NCI-H2171 treated with DMSO at 0.1 percent for 48 hours (cell line): ENCODE data around the gene LATS2.
"Not testable (repeated sequence)": the region's sequence is repeated elsewhere in the genome, so short reads cannot be mapped to it uniquely, and the experiment has no call there.

Experiments used
- DNase-seq: peaks from one replicate; lab custom pipeline; 2025; lab: John Stamatoyannopoulos, UW

Gene LATS2

DNA sequence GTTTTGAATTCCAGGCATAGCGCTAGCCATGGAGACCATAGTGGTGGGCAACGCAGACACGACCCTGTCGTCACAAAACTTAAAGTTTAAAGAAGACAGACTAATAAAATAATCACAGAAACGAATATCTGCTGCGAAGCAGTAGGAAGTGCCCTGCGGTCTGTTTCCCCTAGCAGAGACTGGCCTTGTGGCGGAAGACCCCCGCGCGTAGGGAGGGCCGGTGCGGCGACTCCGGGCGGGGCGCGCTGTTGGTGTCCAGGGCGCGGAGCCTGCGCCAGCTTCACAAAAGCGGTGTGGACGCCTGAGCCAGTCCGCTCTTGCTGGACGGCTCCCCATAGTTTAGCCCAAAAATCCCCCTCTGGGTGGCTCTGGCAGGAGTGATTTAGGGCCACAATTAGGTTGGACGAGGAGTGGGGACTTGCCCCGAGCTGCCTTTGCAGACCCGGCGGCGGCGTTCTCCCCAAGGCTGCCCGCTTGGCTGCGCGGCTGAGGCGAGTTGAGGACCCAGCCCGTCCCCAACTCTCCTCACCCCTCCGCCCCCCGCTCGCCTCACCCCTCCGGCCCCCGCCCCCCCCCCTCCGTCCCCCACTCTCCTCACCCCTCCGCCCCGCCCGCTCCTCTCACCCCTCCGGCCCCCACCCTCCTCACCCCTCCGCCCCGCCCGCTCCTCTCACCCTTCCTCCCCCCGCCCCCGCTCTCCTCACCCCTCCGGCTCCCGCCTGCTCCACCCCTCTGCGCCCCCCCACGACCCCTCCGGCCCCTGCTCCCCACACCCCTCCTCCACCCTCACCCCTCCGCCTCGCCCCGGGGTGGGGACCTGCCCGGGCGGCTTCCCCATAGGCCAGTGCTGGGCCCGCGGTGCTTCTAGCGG lies 14.2 kb upstream of the LATS2 start:
- DNase-seq, result no peak

DNA sequence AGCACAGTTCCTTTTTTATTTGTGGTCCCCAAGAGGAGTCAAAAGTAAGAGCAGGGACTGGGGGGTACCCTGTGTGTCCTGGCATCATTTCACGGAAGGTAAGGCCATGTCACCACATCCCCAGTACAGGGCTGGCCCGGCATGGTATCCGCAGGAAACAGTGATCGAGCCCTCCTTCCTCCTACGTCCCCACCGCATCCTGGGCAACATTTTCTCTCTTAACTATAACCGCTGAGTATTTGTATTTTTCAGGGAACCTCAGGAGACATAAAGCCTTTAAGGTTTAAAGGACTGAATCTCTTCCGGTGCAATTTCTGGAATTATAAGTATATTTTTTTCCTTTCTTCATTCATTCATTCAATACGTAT lies 13.6 kb upstream of the LATS2 start:
- DNase-seq, result no peak

DNA sequence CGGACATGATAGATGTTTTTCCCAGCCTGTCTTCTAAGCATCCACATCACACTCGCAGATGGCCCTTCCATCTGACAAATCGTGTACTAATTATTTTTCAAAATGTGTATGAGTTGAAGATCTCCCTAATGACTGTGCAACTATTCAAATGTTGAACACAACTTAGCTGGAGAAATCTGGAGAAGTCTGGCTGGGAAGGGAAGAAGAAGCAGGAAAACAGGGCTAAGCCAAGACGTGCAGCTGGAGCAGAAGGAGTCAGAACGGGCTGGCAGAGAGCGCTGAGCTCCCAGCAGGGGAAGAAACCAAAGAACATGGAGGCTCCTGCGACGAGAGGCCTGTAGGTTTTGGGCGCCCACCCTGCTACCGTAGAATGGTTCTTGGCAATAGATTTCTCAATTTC lies 13.2 kb upstream of the LATS2 start:
- no peak for DNase-seq

DNA sequence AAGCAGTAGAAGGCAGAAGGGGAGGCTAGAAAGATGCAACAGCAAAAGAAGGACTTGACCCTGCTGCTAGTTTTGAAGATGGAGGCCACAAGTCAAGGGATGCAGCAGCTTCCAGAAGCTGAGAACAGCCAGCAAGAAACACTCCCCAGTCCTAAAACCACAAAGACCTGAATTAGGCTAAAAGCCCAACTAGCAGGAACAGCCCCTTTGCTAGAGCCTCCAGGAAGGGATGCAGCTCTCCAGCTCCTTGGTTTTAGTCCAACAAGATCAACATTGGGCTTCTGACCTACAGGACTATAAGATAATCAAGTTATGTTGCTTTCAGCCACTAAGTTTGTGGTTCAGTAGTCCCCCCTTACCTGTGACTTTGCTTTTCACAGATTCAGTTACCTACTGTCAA lies 10.5 kb upstream of the LATS2 start:
- DNase-seq, result no peak

DNA sequence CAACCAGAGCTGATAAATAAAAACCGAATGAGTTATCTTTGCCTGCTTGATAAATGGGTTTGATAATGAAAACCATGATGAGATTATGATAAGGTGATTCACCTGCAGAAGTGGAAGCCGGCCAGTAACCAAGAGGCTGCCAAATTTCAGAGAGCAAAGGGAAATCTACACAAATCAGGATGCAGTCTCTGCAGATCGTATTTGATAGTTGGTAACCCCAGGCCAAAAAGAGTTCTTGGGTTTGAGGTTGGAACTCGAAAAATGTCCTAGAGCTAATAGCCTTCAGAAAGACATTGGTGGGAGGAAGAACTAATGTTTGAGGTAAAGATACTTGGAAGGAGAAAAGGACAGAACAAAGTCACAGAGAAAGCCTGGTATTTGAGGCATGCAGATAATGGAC lies 9.6 kb upstream of the LATS2 start:
- DNase-seq, result no peak

DNA sequence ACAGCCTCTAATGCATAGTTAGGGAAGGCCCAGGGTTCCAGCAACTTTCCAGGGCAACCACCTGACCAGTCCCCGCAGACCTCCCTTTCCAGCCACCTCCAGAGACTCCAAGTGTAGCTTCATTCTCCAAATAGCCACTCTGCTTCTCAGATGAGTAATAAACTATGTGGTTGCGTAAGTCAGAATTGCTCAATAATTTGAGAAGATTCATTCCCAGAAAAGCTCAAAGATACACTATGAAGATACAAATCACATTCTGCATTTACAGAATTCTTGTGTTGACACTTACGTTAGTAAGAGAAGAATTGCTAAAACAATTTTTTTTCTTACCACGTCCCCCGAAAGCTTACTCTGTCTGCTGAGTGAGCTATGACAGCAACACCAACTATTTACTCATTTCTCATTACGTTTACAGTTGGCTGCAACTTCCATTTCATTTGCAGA lies 8.2 kb upstream of the LATS2 start:
- DNase-seq, result no peak

DNA sequence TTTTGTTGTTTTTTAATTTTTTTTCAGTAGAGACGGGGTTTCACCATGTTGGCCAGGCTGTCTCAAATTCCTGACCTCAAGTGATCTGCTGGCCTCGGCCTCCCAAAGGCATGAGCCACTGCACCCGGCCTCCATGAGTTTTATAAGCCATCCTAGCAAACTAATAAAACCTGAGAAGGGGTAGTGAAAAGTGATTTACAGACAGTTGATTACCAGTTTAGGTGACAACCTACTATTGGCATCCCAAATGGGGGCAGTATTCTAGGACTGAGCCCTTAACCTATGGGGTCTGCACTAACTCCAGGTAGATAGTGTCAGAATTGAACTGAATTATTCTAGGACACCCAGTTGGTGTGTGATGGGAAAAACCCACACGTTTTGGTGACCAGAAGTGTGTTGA lies 6.5 kb upstream of the LATS2 start:
- DNase-seq, result no peak

DNA sequence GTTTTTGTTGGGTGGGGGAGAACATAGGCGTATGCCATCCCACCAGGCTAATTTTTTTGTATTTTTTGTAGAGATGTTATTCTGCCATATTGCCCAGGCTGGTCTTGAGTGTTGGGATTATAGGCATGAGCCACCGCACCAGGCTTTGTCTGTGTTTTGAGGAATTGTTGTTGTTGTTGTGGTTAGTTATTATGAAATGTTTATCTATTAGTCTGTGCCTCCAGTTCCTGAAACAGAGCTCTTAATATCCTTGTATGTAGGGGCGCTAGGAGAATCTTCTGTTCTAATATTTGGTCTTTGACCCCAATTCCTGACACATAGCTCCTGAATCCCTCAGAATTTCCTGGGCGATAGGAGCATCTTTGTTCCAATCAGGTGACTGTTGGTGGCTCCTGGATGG lies 5.6 kb upstream of the LATS2 start:
- no peak for DNase-seq

DNA sequence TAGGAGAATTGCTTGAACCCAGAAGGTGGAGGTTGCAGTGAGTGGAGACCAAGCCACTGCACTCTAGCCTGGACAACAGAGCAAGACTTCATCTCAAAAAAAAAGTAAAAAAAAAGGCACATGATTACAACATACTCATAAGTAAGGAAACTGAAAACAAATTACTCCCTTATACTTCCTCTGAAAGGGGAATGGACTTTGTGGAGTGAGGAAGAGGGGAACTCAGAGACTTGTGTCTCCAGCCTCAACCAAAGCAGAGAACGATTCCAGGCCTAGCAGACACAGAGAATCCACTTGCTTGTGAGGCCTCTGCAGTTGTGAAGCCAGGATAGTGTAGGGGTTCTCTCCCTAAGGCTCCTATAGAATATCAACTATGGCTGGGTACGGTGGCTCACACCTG lies 4.3 kb upstream of the LATS2 start:
- DNase-seq, result no peak

DNA sequence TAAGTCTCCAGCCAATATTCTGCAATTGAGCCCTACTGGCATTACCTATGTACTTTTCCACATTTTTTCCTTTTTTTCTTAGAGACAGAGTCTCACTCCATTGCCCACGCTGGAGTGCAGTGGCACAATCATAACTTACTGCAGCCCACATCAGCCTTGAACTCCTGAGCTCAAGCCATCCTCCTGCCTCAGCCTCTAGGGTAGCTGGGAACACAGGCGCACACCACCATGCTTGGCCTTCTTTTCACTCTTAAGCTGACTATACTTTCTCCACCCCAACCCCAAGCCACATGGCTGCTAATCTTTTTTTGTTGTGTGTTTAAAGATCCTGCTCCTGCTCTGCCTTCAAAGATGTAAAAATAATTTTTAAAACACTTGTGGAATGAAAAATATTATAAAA lies 1.6 kb upstream of the LATS2 start:
- DNase-seq, result no peak

DNA sequence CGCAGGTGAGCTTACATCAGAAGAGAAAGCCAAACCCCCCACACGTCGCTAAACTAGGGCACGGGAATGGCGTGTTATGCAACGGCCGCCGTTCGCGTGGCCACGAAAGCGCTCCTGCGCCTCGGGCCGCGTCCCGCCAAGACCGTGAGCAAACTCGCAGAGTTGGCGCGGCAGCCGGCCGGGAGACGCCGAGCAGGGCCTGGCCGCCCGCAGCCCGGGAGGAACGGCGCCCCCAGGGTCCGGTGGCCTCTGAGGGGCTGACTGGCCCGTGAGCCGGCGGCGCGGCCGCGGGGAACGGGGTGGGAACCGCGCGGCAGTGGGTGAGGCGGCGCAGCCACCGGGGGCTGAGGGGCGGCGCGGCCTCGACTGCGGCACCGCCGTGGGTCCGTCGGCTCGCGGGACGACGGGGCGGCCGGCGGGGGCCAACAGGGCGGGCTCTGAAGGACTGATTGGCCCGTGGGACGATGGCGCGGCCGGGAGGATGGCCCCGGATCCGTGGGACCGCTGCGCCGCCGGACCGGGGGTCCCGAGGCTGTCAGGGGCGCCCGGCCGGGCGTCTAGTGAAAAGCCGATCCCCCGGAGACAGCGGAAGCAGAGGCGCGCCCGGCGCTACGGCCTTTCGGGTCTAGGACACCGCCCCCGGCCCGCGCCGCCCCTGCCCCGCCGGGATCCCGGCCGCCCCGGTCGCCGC lies 903 bp downstream of the LATS2 start:
- no peak for DNase-seq

DNA sequence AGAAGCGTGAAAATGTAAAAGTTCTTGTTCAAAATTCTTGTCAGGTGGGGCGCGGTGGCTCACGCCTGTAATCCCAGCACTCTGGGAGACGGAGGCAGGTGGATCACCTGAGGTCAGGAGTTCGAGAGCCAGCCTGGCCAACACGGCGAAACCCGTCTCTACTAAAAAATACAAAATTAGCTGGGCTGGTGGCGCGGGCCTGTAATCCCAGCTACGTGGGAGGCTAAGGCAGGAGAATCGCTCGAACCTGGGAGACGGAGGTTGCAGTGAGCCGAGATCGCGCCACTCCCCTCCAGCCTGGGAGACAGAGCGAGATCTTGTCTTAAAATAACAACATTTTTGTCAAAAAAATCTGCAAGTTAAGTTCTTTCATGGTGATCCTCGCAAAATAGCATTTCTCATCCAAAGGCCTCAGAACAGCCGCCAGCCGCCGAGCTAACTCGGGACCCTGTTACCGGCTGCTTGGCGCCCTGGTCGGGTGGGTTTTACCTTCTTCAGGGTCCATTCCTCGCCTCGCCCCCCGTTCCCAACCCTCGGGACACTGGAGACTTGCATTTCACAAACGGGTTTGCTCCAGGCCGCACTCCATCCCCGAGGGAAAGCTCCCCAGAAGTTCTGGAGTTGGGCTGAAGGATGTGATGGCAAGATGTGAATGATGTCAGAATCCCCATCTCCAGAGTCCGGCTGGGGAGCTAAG lies 1.6 kb downstream of the LATS2 start:
- no peak for DNase-seq

DNA sequence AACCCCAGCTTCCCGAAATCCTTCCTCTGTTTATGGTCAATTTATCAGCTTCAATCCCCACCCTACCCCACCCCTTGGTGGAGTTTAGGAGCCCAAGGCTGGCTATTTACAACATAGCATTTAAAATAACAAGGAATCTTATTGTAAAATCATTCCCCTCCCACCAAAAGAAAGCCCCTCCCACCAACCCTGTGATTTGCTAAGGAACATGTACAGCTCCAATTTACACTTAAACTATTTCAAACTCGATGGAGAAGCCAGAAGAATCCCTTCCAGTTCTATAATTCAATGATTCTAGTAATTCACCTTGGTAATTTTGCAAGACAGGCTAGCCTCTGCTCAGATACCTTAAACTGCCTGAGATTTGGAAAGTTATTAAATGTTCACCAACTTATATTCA lies 3.0 kb downstream of the LATS2 start:
- no peak for DNase-seq

DNA sequence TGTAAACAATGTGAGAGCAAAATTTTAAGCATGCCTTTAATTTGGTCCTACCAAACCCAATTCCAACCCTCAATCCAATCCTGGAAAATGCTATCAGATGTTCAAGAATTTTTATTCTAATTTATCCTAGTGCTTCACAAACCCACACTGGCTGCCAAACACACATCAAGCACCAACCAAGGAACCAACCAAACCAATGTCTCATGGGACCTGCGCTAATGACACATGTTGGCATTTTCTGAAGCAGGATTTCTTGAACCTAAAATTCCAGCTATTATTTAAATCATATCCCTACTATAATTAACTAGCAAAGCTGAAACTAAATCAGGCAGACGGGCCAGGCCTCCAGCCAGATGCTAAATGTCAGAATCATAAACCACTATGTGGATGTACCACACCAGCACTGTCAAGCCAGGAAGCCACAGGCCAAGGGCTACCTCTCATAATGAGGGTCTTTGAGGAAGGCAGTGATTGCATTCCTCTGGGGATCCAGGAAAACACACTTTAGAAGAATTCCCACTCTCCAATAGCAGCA lies 5.8 kb downstream of the LATS2 start:
- DNase-seq, result no peak

DNA sequence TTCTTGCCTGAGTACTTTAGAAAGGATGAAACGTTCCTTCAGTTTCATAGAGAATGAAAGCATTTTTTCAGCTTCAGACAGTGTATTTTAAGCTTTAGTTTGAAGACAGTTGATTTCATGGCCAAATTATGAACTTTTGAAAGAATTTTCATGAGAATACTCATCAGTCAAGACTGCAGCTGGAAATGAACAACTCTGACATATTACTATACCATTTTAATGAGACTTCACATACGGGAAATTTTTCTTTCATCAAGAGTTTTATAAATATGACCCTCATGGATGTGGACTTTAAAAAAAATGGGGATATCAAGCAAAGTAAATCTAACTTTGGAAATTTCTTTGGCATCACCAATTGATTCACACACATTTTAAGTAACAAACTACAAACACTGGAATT lies 6.4 kb downstream of the LATS2 start:
- no peak for DNase-seq

DNA sequence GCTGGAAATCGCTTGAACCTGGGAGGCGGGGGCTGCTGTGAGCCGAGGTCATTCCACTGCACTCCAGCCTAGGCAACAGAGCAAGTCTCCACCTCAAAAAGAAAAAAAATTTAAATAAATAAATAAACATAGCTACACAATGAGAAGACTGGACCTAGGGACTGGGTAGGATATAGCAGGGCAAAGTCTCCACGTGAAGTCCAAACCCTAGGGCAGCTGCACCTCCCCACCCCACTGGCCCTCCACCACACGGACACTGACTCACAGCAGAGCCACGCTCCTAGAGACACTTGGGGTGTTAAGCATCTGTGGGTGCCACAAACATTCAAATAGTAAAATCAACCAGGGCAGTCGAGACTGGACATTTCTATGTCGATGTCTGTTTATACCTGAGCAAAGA lies 7.1 kb downstream of the LATS2 start:
- no peak for DNase-seq

DNA sequence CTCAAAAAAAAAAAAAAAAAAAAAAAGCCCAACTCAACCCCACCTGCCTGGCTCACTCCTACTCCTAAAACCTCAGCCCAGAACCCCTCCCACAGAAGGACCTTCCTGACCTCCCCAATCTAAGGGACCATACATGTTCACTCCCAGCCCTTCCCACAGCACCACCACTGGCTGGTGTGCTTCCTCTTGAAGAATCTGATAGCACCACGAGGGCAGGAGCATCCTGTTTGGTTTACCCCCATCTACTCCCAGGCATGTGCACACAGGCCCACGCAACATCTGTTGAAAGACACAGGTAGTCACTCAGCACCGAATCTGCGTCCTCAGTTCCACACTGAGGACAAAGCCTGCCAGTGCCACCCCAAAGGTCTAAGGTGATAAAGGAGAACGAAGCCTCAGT lies 8.2 kb downstream of the LATS2 start:
- DNase-seq, result peak; percentile 24

DNA sequence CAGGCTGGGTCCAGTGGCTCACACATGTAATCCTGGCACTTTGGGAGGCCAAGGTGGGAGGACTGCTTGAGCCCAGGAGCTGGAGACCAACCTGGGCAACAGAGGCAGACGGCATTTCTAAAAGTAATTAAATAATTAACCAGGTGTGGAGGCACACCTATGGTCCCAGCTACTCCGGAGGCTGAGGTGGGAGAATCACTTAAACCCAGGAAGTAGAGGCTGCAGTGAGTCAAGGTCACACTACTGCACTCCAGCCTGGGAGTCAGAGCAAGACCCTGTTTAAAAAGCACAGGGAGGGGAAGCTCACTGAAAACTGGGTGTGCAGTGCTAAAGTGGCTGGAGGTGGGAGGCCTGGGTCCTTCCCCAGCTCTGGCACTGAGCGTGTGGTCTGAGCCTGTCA lies 9.7 kb downstream of the LATS2 start:
- no peak for DNase-seq

DNA sequence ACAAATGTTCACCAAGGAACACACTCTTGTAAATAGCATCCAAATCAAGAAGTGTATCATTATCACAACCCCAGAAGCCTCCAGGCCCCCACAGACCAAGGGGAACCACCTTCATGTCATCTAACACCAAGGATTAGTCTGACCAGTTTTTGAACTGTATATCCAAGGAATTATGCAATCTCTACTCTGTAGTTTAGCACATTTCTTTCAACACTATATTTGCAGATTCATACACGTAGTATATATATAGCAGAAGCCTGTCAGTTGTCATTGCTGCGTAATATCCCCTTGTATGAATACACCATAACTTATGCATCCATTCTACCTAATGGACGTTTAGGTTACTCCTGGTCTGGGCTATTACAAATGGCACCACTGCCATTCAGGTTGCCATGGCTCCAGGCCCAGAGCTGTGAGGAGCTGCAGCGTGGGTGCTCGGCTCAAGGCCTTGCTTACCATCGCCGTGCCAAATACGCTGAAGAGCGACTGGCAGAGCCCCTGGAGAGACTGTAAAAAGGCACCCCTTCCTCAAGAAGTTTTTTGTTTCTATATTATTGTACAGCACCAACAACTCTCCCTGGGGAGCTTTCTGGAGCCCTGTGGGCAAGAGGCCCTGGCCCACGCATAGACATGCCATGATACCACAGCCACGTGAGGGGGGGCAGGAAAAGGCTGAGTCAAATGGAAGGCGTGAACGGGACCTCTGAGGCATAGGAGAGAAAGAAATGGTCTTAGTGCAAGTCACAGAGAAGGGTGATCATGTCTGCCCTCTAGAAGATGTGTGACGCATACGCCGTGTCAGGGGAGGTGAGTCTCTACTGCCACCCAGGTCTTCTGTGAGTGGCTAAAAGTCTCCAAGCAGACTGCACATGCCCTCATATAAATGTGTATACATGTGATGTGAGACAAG lies 10.8 kb downstream of the LATS2 start:
- no peak for DNase-seq

DNA sequence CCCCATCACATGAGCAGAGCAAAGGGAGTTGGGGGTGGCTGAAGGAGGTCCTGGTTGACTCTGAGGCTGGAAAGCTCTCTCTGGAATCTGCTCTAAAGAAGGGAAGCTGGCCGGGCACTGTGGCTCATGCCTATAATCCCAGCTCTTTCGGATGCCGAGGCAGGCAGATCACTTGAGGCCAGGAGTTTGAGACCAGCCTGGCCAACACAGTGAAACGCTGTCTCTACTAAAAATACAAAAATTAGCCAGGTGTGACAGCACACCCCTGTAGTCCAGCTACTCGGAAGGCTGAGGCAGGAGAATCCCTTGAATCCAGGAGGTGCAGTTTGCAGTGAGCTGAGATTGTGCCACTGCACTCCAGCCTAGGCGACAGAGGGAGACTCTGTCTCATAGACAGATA lies 11.7 kb downstream of the LATS2 start:
- not testable (repeated sequence) for DNase-seq

DNA sequence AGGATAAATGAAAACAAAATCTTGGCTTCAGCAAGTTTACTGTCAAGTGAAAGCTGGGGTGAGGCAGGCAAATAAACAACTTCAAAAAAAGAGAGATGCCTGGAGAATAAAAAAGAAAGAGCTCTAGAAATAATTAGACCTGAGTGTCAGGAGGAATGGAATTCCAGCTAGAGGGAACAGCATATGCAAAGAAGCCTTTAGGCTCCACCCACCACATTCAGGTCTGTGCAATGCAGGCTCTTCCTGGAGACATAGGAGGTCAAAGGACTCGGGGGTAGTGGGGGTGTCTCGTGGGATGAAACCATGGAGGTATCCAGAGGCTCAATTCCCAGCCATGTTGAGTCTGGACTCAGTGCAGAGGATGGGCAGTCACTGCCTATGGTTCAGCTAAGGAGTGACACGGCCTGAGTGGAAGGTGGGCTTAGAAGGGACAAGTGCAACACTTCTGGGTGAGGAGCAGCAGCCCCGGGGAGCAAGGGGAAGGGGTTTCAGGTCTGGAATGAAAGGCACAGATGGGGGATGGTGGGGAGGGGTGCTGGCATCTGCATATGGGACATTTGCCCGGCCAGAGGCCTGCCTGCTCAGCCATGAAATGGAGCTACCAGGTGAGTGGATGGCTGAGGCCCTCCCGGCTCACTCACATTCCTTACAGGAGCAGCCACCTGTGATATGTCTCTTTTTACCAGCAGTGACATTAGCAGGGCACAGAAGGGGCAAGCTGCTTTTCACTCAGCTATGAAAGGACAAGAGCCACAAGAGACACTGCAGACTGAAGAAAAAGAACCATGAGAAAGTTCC lies 12.3 kb downstream of the LATS2 start:
- DNase-seq, result no peak
